HepG2 (cell line): Measurements from ENCODE around the gene URGCP. TPM values are rescaled to one million over a fixed set of nuclear protein-coding genes. Genes with fewer than 3 reads are reported as not detected.

Experiments
- CENPX ChIP-seq: sonication (generic); formaldehyde crosslinking; IDR thresholded peaks from 2 replicates; pipeline ENCODE4 v1.9.0; 2021; ENCODE audit warnings: mild to moderate bottlenecking, missing genetic modification reagents, moderate library complexity
- MEIS2 ChIP-seq: sonication (generic); formaldehyde crosslinking; IDR thresholded peaks from 2 replicates; pipeline ENCODE4 v1.9.0; 2021; ENCODE audit warnings: mild to moderate bottlenecking, missing genetic modification reagents
- ONECUT2 ChIP-seq: sonication (generic); formaldehyde crosslinking; IDR thresholded peaks from 2 replicates; pipeline ENCODE4 v1.4.0; 2020; ENCODE audit warnings: missing genetic modification reagents
- PHF5A ChIP-seq: IDR thresholded peaks from one replicate; pipeline ENCODE4 v1.6.1; 2018; ENCODE audit warnings: low read depth, missing genetic modification reagents; ENCODE audit not compliant: unreplicated experiment
- SMYD3 ChIP-seq: sonication (generic); formaldehyde crosslinking; IDR thresholded peaks from 2 replicates; pipeline ENCODE4 v1.8.1; 2023; ENCODE audit warnings: mild to moderate bottlenecking, missing genetic modification reagents
- UBTF ChIP-seq: sonication (generic); formaldehyde crosslinking; IDR thresholded peaks from 2 replicates; pipeline ENCODE4 v1.4.0; 2020; ENCODE audit warnings: mild to moderate bottlenecking, missing genetic modification reagents
- ZBTB20 ChIP-seq: sonication (generic); formaldehyde crosslinking; IDR thresholded peaks from 2 replicates; pipeline ENCODE4 v1.8.1; 2023; ENCODE audit warnings: missing genetic modification reagents, low read depth, mild to moderate bottlenecking, borderline replicate concordance
- ZFY ChIP-seq: sonication (generic); formaldehyde crosslinking; IDR thresholded peaks from 2 replicates; pipeline ENCODE4 v1.4.0; 2020; ENCODE audit warnings: missing genetic modification reagents
- ZMYM2 ChIP-seq: sonication (generic); formaldehyde crosslinking; IDR thresholded peaks from 2 replicates; pipeline ENCODE4 v1.8.0; 2022; ENCODE audit warnings: mild to moderate bottlenecking, missing genetic modification reagents
- ZNF12 ChIP-seq: sonication (generic); formaldehyde crosslinking; IDR thresholded peaks from 2 replicates; pipeline ENCODE4 v1.5.0; 2020; ENCODE audit warnings: missing genetic modification reagents
- polyA plus RNA-seq, 8 experiments: library from polyadenylated mRNA; depleted of rRNA in 3 of 8; stranded (reverse) in 7 of 8; unstranded in 1 of 8; fragments of >200 nt; fragmentation: Illumina TruSeq in 4 of 8; extraction: Trizol in 4 of 8; gene quantifications; 2 replicates each; pipeline versions ENCODE4 v1.2.1 to v1.2.3, GENCODE V29; 2011 to 2016; ENCODE audit warnings: low read depth in 4 of 8, missing spikeins in 1 of 8, mixed read lengths in 1 of 8; ENCODE audit not compliant: insufficient read depth in 1 of 8
- total RNA-seq, 5 experiments: library from RNA; depleted of rRNA; stranded (reverse); fragments of >200 nt; fragmentation: Illumina TruSeq; extraction: Trizol; gene quantifications; 2 replicates each; pipeline ENCODE4 v1.2.3, GENCODE V29; 2016; ENCODE audit warnings: low read depth in 1 of 5
- TF ChIP-seq, protein P1 (sequence below), 2 experiments: fragments of 450-650 bp in 1 of 2; sonication (generic) in 1 of 2; formaldehyde crosslinking in 1 of 2; IDR thresholded peaks; 2 replicates each; pipeline versions ENCODE4 v1.6.1 to v1.8.0; 2016 to 2022; ENCODE audit warnings: antibody characterized with exemption in 1 of 2, mild to moderate bottlenecking in 1 of 2, missing genetic modification reagents in 1 of 2
- TF ChIP-seq, protein P2 (sequence below): sonication (generic); formaldehyde crosslinking; IDR thresholded peaks from 2 replicates; pipeline ENCODE4 v1.5.1; 2020; ENCODE audit warnings: mild to moderate bottlenecking, missing genetic modification reagents, moderate library complexity

URGCP gene
- total and polyA plus RNA-seq, 2 of the 13 experiments (the other 11 are each of a cell fraction or from before 2014, with no cell fraction given): 22.3 to 25.8 TPM

GRCh38 chr7:43838201-43838658 lies 68.2 kb downstream of the URGCP start (continued):
- TF ChIP-seq, protein P1, sequence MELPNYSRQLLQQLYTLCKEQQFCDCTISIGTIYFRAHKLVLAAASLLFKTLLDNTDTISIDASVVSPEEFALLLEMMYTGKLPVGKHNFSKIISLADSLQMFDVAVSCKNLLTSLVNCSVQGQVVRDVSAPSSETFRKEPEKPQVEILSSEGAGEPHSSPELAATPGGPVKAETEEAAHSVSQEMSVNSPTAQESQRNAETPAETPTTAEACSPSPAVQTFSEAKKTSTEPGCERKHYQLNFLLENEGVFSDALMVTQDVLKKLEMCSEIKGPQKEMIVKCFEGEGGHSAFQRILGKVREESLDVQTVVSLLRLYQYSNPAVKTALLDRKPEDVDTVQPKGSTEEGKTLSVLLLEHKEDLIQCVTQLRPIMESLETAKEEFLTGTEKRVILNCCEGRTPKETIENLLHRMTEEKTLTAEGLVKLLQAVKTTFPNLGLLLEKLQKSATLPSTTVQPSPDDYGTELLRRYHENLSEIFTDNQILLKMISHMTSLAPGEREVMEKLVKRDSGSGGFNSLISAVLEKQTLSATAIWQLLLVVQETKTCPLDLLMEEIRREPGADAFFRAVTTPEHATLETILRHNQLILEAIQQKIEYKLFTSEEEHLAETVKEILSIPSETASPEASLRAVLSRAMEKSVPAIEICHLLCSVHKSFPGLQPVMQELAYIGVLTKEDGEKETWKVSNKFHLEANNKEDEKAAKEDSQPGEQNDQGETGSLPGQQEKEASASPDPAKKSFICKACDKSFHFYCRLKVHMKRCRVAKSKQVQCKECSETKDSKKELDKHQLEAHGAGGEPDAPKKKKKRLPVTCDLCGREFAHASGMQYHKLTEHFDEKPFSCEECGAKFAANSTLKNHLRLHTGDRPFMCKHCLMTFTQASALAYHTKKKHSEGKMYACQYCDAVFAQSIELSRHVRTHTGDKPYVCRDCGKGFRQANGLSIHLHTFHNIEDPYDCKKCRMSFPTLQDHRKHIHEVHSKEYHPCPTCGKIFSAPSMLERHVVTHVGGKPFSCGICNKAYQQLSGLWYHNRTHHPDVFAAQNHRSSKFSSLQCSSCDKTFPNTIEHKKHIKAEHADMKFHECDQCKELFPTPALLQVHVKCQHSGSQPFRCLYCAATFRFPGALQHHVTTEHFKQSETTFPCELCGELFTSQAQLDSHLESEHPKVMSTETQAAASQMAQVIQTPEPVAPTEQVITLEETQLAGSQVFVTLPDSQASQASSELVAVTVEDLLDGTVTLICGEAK (IDR thresholded peaks at IDR 0.05): no peak
- TF ChIP-seq, protein P1 (CRISPR knock-in tag; IDR thresholded peaks at IDR 0.05): no peak
- TF ChIP-seq CENPX: no peak
- 0 out of 2 replicates have a peak, but pooled peaks have one; percentile 41 for TF ChIP-seq ZFY (CRISPR knock-in tag)
- peak; percentile 12; the same call in 1 of the 2 replicates for TF ChIP-seq UBTF (CRISPR knock-in tag)
- TF ChIP-seq, protein P2, sequence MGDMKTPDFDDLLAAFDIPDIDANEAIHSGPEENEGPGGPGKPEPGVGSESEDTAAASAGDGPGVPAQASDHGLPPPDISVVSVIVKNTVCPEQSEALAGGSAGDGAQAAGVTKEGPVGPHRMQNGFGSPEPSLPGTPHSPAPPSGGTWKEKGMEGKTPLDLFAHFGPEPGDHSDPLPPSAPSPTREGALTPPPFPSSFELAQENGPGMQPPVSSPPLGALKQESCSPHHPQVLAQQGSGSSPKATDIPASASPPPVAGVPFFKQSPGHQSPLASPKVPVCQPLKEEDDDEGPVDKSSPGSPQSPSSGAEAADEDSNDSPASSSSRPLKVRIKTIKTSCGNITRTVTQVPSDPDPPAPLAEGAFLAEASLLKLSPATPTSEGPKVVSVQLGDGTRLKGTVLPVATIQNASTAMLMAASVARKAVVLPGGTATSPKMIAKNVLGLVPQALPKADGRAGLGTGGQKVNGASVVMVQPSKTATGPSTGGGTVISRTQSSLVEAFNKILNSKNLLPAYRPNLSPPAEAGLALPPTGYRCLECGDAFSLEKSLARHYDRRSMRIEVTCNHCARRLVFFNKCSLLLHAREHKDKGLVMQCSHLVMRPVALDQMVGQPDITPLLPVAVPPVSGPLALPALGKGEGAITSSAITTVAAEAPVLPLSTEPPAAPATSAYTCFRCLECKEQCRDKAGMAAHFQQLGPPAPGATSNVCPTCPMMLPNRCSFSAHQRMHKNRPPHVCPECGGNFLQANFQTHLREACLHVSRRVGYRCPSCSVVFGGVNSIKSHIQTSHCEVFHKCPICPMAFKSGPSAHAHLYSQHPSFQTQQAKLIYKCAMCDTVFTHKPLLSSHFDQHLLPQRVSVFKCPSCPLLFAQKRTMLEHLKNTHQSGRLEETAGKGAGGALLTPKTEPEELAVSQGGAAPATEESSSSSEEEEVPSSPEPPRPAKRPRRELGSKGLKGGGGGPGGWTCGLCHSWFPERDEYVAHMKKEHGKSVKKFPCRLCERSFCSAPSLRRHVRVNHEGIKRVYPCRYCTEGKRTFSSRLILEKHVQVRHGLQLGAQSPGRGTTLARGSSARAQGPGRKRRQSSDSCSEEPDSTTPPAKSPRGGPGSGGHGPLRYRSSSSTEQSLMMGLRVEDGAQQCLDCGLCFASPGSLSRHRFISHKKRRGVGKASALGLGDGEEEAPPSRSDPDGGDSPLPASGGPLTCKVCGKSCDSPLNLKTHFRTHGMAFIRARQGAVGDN (CRISPR knock-in tag): no peak
- no peak for TF ChIP-seq PHF5A (CRISPR knock-in tag)
- TF ChIP-seq ONECUT2 (CRISPR knock-in tag): 0 out of 2 replicates have a peak, but pooled peaks have one; percentile 26
- TF ChIP-seq ZNF12: no peak
- TF ChIP-seq SMYD3 (CRISPR knock-in tag): 0 out of 2 replicates have a peak, but pooled peaks have one; percentile 11
- no peak for TF ChIP-seq ZMYM2 (CRISPR knock-in tag)
- TF ChIP-seq ZBTB20: no peak
- TF ChIP-seq MEIS2: no peak
